ENCODE measurements around the gene NFE2L3.

DNA sequence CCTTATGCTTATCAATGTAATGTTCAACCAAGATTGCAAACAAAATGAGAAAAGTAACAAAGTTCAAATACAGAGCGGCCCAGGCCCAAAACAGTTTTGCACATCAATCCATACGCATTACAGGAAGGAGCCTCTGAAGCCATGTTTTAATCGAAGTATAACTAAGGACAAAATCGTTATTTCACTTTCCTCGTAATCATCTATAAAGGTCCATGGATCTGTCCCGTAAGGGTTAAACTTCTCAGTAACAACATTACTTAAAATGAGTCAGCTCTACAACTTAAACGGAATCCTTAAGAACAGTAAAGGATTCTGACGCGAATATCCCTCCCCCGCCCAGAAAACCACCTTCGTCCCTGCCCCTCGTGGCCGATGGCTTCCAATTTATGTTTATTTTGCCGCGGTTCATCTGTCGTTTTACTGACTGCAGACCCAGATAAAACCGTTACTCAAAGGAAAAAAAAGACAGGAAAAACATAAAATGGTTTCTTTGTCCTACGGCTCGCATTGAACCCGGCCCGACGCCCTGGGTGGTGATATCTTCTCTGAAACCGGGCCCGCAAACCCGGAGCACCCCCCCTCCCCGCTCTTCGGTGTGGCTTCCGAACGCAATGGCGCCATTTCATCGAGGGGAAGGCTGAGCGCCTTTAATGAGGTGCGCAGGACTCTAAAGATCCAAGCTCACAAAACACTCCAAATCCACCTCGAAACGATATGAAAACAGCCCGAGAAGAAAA is 47.5 kb downstream of the NFE2L3 start:
- no peak for TF ChIP-seq GATA2 (IDR thresholded peaks at IDR 0.05; ENCODE audit: low read depth, low read length)
- no peak for TF ChIP-seq GATA3 (IDR thresholded peaks at IDR 0.05; ENCODE audit: low read depth, low read length)

Measured in SH-SY5Y (cell line).